CD4-positive, alpha-beta T cell treated with Interferon alpha-2 for 1 hour (primary cell): ENCODE data around the gene CCDC144A.
"Not testable (repeated sequence)": the region's sequence is repeated elsewhere in the genome, so short reads cannot be mapped to it uniquely, and the experiment has no call there.

ENCODE experiments used
- DNase-seq, 2 donors: peaks; one replicate each; pipeline ENCODE4 v3.0.0-alpha.2; 2020 to 2022

The CCDC144A gene

GRCh38 chr17:16758177-16758576, 68.1 kb downstream of the CCDC144A start:
- DNase-seq = not testable (repeated sequence)

DNA sequence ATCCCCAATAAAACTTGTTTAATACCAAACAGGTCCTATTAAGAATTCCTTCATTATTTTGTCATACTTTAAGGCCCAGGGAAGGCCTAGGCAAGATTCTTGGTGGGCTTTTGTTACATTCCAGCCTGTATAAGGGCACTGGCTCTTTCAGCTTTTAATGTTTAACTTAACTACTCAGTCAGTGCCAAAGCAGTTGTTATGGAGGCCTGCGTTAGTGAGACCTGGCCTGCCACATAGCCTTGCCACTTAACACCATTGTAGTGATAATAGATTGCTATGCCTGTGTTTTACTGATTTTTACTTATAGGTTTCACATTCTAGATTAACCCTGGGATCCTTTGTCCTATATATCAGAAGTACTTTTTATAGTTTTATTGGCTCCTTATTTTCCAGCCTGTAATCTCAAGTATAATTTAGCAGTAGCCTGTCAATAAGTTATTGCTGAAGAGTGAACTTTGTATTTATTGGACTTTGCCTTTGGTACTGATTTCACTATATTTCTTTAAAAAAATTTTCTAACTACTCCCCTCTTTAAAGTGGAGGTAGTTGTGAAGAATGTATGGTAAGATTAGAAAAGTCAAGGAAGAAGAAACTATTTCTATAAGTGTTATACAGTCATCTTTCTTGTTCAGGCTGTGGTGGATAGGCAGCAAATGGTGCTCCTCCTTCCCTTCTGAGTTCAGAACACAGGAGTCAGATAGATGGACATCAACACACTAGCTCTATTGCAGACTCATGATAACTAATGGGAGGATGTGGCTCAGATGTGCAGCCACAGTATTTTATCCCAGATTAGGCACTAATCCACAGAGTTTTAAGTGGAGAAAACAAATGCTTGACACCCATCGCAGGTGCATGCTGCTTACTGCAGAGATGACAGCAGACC, 78.5 kb downstream of the CCDC144A start:
- not testable (repeated sequence) for DNase-seq

- DNase-seq = not testable (repeated sequence)
Observed at GRCh38 chr17:16772394-16773145, 82.5 kb downstream of the CCDC144A start.

DNA sequence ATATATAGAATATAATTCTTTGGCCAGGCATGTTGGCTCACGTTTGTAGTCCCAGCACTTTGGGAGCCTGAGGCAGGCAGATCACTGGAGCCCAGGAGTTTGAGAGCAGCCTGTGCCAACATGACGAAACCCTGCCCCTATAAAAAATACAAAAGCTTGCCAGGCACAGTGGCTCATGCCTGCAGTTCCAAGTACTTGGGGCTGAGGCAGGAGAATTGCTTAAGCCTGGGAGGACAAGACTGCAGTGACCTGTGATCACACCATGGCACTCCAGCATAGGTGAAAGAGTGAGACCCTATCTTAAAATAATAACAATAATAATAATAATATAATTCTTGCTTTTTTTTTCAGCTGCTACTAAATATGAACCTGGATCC, 83.1 kb downstream of the CCDC144A start:
- not testable (repeated sequence) for DNase-seq

DNA sequence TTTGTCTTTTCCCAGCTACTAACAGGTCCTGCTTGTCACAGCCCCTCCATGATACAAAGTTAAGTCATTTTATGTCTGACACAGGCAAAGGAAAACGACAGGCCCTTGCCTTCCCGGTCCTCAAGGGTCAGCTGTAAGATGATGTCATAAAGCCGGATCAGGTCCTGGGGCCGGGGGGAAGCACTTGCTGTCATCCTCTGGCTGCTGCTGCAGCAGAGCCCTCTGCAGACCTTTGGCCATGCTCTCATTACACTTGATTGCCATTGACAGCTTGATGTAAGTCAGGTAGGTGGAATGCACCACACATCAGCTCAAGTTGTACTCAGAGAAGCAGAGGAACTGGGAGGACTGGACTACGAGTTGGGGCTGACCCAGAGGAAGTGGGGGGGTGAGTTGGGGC, 97.8 kb downstream of the CCDC144A start:
- DNase-seq = not testable (repeated sequence)

DNA sequence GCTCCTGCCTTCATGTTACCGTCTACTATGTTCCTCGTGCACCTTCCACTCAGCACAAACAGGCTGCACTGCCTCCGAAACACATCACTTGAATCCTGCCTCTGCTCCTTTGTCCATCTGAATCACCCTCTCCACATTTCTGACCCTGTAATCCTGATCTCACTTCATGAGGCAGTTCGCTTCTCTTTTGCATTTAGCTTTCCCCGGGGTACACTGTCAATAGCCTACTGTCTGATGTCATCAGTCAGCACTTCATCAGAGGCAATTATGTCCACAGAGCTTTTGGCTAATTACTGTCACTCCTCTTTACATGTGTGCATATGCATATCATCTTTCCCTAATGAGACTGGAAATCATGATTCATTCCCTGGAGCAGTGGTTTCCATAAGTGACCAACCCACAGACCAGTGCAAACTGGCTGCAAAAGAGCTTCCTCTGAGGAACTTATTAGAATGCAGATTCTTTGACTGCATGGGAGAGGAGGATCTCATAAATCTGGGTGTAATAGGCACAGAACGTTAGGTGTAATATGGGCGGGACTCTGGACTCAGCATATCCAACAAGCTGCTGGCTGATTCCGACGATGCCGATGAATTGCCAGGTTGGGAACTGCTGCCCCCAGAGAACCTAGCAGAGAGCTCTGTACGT, 99.0 kb downstream of the CCDC144A start:
- DNase-seq = not testable (repeated sequence)

DNA sequence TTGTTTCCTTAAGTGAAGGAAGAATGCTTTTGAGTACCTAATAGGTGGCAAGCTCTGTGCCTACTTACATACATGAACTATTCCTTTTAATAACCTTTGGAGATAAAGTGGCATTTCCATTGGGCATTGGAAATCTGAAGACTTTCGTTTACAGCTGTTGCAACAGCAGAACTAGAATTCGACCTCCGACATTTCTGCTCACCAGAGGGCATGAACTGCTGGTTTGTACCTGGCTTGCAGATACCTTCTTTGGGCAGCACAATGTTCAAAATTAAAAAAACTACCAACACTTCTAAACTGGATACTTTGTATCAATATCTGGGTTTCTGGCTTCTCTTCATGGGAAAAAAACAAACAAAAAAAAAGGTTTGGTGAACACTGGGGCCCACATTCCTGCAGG, 99.6 kb downstream of the CCDC144A start:
- DNase-seq = not testable (repeated sequence)

DNA sequence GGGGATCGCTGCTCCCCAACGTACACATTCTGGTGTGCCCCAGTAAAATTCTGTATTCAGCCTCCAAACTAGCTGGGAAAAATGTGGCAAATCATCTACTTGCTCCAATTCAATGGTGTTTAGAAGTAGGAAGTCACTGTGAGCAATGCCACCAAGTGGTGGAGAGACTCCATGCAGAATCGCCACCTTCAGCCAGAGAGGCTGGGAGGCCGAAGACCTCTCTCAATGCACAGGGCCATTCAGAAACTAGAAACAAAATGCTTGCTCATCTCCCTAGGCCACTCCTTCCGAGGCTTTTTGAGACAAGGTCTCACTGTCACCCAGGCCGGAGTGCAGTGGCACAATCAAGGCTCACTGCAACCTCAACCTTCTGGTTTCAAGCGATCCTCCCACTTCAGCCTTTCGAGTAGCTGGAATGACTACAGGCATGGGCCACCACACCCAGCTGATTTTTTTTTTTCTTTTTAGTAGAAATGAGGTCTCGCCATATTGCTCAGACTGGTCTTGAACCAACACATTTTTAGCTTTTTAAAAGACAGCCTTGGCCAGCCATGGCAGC, 100.4 kb downstream of the CCDC144A start:
- not testable (repeated sequence) for DNase-seq

- not testable (repeated sequence) for DNase-seq
Observed at GRCh38 chr17:16794215-16794614, 104.2 kb downstream of the CCDC144A start.

DNA sequence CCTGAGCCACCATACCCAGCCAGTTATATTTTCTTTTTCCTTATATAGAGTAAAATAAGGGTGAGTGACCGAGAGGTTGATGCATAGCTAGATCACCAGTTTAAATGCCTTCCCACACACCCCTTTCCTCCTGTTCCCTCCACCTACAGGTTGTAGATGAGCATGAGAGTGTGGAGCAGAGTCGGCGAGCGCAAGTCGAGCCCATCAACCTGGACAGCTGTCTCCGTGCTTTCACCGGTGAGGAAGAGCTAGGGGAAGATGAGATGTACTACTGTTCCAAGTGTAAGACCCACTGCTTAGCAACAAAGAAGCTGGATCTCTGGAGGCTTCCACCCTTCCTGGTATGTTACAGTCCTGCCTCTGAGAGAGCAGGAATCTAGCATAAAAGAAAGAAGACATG, 105.9 kb downstream of the CCDC144A start:
- not testable (repeated sequence) for DNase-seq

- not testable (repeated sequence) for DNase-seq
Observed at GRCh38 chr17:16804851-16805250, 114.8 kb downstream of the CCDC144A start.

GRCh38 chr17:16806599-16806998, 116.6 kb downstream of the CCDC144A start:
- not testable (repeated sequence) for DNase-seq

DNA sequence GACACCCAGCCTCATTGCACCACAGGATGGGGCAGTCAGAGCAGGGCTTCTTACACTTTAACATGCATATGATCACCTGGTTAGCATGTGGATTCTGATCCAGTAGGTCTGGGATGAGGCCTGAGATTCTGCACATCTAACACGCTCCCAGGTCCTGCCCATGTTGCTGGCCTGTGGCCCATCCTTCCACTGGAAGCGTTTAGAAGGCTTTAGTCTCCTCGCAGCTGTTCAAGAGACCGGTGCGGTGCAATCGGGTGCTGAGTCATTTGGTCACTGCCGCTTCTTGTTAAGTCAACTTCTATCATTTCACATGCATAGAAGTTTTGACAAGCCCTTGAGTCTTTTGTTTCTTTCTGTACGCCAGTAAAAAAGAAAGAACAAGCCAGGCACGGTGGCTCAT, 117.6 kb downstream of the CCDC144A start:
- not testable (repeated sequence) for DNase-seq

- not testable (repeated sequence) for DNase-seq
Observed at GRCh38 chr17:16810236-16810635, 120.2 kb downstream of the CCDC144A start.

GRCh38 chr17:16812126-16812525, 122.1 kb downstream of the CCDC144A start:
- not testable (repeated sequence) for DNase-seq

- no peak for DNase-seq
Observed at GRCh38 chr17:16814439-16814838, 124.4 kb downstream of the CCDC144A start.

DNA sequence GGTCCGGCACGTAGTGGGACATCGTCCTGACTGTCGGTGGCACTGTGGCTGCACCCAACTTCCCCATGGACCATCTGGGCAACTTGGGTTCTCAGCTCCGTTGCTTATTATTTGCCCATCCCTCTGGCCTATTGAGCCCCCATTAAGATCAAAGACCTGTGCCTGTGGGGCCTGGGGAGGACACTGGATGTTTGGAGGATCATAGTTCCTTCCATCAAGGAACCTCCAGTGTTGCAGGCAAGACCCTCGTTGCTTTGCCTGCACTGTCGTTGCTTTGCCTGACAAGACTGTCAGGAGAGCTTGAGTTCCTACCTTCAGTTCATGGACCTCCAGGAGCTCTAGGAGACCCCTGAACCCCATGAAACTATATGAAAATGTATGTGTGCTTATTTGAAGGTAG, 127.2 kb downstream of the CCDC144A start:
- no peak for DNase-seq

DNA sequence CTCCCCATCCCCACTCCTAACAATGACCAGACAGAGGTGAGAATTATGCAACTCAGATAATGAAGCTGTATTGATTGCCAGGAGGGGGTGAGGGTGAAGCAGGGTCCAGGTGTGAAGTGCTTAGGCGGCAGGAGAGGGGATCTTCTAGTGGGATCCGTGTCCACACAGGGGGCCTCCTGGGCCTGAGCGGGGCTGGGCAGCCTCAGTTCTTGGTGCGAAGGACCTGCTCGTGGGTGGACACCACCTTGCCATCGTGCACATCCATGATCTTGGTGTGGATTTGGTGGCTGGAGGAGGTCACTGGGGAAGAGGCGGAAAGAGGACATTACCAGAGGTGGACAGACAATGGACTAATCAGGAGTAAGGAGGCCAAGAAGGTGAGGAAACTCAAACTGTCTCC, 127.9 kb downstream of the CCDC144A start:
- DNase-seq = not testable (repeated sequence)

GRCh38 chr17:16818340-16818739, 128.3 kb downstream of the CCDC144A start:
- DNase-seq = no peak

DNA sequence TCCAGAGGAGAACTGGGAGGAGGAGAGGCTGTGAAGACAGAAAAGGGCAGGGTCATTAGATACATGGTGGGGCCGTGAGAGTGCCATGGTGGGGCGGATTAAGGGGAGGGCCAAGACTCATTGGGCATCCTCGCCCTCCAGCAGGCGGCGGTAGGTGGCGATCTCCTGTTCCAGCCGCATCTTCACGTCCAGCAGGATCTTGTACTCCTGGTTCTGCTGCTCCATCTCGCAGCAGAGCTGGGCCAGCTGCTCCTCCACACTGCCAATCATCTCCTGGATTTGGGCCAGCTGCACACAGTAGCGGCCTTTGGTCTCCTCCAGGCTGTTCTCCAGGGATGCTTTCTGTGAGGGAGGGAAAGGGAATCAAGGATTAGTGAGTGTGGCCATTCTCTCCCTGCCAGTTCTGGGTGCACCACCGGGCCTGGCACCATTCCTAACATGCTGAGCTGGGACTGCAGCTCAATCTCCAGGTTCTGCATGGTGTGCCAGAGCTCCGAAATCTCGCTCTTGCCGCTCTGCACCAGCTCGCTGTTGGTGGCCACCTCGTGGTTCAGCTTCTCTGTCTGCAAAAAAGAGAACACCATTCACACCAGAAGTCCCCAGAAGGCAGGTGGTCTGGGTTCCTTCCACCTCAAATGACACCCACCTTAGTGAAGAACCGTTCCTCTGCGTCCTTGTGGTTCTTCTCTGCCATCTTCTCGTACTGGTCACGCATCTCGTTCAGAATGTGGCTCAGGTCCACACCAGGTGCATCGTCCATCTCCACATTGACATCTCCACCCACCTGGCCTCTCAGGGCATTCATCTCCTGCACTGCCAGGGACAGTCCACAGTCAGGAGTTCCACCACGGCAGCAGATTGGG, 129.0 kb downstream of the CCDC144A start:
- DNase-seq = no peak

GRCh38 chr17:16820161-16820877, 130.3 kb downstream of the CCDC144A start:
- no peak for DNase-seq
